Measurements from ENCODE around the gene PIK3R3.
"Not testable (repeated sequence)": the region's sequence is repeated elsewhere in the genome, so short reads cannot be mapped to it uniquely, and the experiment has no call there.

PIK3R3 gene

DNA sequence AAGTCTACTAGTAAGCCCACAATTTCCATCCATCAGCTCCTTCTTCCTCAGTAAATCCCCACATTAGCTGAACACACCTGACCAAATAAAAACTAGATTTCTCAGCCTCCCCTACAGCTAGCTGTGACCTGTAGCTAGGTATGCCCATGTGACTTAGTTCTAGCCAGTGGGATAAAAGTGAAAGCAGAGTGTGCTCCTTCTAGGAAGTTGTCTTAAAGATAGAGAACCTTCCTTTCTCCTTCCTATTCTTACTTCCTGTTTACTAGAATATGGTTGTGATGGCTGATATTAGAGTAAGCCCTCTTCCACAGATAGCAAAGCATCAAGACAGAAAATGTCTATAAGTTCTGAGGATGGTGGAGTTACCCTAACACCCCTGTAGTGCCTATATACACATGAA, 67.0 kb downstream of the PIK3R3 start:
- ATAC-seq (no peak), DNase-seq (no peak)

DNA sequence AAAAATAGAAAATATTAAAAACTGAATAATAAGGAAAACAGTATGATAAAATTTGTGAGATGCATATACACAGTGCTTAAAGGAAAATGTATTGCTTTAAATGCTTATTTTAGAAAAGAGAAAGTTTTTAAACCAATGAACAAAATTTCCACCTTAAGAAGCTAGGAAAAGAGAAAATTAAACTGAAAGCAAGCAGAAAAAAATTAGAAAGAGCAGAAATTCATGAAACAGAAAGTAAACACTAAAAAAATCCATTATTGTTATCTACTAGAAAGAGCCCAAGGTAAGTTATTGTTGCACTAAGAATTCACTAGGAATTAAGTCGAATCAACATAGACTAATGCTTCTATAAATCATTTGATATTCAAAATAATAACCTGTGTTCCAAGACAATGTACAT, 67.7 kb downstream of the PIK3R3 start:
- ATAC-seq = no peak
- no peak for DNase-seq

DNA sequence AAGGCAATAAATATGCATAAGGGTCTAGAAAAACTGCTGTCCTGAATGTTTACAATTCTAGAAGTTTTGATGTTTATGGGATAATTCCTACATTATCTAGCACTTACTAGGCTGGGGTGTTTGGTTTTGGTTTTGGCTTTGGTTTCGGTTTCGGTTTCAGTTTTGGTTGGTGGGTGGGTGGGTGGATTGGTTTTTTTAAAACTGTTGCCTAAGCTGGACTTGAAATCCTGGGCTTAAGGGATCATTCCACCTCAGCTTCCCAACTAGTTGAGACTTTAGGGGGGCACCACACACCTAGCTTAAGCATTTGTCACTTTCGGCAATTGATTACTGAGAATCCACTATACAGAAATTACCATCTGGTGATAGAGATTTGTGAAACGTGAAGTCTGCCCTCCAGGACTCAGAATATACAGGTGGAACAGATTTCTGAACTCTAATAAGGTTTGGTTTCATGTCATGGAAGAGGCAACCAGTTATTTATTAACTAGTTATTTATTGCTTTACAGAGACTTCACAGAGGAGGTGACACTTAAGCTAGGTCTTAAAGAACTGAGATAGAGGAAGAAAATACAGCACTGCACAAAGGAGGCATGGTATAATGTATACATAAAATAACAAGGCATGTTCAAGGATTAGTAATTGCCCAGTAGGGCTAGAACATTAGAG, 69.6 kb downstream of the PIK3R3 start:
- peak; percentile 52 for DNase-seq

DNA sequence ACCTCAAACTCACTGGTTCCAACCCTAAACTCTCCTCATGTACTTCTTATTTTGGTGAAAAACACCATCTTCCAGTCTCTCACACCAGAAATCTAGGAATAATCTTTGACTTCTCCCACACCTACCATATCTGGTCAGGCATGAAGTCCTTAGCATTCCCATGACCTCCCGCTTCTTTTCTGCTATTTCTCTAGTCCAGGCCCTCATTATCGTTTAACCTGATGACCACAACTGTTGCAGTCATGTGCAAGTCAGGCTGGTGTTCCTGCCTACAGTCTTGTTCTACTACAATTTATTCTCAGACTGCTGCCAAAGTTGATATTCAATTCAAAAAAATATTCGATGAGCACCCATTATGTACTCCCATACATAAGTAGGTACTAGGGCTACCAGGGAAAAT, 71.3 kb downstream of the PIK3R3 start:
- no peak for DNase-seq
- no peak for ATAC-seq

More for the DNA sequence above, 69.6 kb downstream of the PIK3R3 start:
- no peak for ATAC-seq

DNA sequence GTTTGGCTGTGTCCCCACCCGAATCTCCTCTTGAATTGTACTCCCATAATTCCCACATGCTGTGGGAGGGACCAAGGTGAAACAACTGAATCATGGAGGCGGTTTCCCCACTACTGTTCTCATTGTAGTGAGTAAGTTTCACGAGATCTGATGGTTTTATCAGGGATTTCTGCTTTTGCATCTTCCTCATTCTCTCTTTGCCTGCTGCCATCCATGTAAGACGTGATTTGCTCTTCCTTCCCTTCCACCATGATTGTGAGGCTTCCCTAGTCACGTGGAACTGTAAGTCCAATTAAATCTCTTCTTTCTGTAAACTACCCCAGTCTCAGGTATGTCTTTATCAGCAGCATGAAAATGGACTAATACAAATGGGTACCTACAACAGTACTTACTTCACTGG, 73.5 kb downstream of the PIK3R3 start:
- no peak for DNase-seq
- no peak for ATAC-seq

DNA sequence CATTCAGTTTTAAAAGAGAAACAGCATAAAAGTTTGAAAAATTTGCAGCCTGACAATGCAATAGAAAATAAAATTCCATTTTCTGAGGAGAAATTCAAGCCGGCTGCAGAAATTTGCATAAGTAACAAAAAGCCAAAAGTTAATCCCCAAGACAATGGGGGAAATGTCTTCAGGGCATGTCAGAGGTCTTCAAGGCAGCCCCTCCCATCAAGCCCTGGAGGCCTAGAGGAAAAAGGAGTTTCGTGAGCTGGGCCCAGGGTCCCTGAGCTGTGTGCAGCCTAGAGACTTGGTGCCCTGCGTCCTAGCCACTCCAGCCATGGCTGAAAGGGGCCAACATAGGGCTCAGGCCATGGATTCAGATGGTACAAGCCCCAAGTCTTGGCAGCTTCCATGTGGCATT, 74.6 kb downstream of the PIK3R3 start:
- ATAC-seq (no peak), DNase-seq (no peak)

DNA sequence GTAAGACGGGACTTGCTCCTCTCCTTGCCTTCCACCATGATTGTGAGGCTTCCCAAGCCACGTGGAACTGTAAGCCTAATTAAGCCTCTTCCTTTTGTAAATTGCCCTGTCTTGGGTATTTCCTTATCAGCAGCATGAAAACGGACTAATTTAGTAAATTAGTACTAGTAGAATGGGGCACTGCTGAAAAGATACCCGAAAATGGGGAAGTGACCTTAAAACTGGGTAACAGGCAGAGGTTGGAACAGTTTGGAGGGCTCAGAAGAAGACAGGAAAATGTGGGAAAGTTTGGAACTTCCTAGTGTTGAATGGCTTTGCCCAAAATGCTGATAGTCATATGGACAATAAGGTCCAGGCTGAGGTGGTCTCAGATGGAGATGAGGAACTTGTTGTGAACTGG, 75.2 kb downstream of the PIK3R3 start:
- not testable (repeated sequence) for ATAC-seq, DNase-seq

DNA sequence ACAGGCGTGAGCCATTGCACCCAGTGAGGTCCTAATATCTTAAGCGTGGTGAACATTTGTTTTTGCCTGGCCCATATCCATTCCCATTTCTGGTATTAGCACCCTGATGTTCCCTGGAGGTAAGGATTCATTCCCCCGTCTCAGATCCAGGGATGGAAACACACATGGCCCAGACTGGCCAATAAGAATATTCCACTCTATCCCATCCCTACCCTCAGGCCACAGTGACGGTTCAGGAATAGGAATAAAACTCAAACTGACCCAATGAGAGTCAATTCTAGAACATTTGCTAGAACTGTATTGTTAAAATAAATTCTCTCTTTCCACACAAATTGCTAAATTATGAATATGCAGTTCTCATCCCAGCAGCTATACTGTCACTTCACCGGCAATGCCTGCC, 76.1 kb downstream of the PIK3R3 start:
- no peak for ATAC-seq
- DNase-seq = no peak

DNA sequence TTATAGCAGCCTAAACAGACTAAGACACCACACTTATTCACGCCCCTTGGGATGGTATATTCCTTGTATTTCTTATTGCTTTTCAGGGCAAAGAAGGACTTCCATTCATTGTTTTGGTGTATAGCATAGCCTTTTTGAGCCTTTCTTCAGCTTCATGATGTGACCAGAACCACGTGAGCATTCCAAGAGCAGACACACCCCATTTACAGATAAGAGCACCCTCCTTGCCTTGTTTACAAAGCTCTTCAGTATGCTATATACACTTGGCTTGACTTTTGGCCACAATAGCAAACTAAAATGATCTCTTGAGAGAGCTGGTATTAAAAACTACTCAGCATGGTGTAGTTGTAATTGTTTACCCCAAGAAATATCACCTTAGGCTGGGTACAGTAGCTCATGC, 78.7 kb downstream of the PIK3R3 start:
- DNase-seq = no peak
- no peak for ATAC-seq

DNA sequence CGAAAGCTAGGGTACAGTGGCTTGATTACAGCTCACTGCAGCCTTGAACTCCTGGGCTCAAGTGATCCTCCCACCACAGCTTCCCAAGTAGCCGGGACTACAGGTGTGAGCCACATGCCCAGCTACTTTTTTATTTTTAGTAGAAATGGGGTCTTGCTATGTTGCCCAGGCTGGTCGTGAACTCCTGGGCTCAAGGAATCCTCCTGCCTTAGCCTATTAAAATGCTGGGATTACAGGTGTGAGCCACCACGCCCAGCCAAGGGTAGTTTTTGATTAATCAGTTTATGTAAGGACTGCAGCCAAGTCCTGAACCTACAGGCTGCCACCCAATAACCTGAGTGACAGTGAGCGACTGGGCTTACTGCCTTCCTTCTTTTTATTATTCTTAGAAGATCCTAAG, 88.3 kb downstream of the PIK3R3 start:
- ATAC-seq = no peak
- no peak for DNase-seq

DNA sequence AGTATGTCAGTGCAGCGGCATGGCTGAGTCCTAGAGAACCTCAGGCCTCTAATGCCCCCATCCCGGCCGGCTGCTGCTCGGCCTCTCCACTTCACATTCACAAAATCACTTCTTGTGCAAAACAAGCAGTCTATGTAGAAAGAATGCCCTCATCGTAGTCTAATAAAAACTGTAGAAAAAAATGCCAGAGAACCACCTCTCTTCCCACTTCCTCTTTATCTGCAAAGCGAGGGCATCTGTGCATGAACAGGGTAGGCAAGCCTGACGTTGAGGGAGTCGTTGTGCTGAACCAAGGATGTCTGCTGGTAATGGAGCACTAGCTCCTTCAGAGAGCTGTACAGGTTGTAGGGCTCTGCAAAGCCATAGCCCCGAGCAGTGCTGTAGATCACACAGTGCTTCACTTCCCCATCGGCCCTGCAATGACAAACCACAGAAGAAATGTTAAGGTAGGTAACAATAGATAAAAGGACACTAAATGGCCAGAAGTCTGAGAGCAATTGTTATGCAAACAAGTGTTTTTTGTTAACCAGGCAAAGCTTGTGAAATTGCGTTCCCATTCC, 88.9 kb downstream of the PIK3R3 start:
- DNase-seq = no peak
- ATAC-seq = peak; percentile 28

DNA sequence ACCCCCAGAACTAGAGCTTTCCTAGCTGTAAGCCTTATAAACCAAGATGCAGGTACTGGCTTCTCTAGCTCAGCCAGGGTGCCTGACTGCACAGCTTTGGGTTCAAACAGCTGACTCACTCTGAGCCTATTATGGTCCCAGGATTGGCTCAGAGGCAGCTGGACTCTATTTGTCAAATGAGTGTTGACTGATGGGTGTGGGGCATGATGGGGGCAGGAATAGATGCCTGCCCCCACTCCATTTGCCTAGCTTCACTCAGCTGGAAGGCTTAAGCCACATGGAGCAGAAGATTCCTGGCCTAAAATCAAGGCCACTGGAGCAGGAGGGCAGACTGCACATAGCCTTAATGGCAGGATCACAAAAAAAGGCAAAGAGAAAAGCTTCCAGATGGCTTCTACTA, 90.5 kb downstream of the PIK3R3 start:
- DNase-seq (no peak), ATAC-seq (no peak)

DNA sequence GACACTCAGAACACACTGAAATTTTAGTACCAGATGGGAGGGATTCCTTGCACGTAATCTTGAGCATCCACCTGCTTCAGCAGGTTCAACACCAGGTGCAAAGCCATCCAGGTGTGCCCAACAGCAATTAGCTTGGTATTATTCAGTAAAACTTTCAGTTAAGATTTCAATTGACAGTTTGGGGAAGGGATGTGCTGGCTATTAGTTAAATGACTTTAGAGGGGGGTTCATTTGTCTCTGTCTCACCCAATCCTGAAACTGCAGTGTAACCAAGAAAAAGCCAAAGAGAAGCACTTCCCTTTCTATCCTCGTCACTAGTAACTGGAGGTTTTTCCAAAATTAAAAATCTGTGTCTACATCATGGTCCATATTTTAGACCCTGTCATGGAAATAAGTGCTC, 90.9 kb downstream of the PIK3R3 start:
- no peak for DNase-seq
- ATAC-seq = no peak

DNA sequence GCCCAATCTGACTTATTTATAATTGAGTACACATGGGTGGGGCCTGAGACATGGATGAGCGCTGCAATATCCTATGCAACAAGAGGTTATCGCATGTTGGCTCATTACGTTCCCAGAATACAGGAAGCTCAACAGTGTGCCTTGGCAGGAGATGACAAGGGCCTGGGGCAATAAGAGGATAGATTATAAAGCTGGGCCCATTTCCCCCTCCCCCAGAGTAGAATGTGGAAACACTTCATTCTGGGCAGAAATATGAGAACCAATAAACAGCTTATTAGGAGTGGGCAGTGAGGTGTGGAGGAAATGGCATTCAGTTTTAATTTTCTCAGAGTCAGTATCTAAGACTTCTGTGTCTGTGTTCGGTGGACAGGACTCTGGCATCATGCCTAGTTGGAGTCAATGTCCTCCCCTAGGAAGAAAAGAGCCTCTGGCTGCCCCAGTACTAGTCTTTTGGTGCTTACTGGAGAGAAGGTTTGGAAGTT, 92.8 kb downstream of the PIK3R3 start:
- ATAC-seq (no peak), DNase-seq (no peak)

DNA sequence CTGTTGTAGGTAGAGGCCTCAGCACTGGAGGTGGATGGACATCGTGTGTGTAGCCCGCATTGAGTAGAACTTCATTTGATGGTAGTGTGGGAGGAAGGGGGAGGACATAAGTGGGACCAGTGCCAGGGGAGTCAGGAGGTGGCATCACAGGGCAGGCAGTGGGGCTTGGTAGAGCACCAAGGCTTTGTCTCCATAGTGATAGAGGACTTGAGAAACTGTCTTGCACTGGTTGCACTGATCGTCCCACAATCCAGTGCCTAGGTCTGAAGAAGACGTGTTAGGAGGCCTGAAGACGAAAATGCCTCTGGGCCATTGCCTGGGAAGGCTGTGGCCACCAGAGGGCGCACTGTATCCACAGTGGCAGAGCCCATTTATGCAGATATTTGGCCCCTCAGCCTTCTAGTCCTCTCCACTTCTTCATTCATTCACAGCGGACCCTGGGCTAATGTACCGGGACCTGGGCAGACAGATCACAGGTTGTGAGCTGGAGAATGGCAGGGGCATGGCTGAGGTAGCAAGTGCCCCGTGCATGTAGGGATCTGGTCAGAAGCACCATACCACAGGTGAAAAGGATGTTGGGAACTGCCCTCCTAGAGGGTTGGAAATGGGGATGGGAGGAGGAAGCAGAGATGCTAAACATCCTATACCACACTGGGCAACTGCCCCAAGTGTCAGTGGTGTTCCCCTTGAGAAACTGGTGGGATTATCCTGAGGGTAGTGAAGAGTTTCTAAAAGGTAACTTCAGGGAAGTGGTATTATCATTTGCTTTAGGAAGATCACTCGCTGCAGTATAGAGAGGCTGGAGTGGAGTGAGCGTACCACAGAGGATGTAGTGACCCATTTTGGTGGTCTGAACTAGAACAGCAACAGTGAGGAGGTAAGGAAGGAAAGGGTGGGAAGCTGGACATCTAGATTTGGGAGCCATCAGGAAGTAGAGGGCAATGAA, 95.3 kb downstream of the PIK3R3 start:
- DNase-seq (peak; percentile 88), ATAC-seq (peak; percentile 60)

DNA sequence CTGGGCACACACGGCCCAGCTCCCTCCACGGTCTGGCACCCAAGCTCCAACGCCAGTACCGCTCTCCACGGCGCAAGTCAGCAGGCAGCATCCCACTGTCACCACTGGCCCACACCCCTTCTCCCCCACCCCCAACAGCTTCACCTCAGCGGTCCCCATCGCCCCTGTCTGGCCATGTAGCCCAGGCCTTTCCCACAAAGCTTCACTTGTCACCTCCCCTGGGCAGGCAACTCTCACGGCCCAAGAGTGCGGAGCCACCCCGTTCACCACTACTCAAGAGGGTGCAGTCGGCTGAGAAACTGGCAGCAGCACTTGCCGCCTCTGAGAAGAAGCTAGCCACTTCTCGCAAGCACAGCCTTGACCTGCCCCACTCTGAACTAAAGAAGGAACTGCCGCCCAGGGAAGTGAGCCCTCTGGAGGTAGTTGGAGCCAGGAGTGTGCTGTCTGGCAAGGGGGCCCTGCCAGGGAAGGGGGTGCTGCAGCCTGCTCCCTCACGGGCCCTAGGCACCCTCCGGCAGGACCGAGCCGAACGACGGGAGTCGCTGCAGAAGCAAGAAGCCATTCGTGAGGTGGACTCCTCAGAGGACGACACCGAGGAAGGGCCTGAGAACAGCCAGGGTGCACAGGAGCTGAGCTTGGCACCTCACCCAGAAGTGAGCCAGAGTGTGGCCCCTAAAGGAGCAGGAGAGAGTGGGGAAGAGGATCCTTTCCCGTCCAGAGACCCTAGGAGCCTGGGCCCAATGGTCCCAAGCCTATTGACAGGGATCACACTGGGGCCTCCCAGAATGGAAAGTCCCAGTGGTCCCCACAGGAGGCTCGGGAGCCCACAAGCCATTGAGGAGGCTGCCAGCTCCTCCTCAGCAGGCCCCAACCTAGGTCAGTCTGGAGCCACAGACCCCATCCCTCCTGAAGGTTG, 97.6 kb downstream of the PIK3R3 start:
- no peak for ATAC-seq
- DNase-seq = no peak

DNA sequence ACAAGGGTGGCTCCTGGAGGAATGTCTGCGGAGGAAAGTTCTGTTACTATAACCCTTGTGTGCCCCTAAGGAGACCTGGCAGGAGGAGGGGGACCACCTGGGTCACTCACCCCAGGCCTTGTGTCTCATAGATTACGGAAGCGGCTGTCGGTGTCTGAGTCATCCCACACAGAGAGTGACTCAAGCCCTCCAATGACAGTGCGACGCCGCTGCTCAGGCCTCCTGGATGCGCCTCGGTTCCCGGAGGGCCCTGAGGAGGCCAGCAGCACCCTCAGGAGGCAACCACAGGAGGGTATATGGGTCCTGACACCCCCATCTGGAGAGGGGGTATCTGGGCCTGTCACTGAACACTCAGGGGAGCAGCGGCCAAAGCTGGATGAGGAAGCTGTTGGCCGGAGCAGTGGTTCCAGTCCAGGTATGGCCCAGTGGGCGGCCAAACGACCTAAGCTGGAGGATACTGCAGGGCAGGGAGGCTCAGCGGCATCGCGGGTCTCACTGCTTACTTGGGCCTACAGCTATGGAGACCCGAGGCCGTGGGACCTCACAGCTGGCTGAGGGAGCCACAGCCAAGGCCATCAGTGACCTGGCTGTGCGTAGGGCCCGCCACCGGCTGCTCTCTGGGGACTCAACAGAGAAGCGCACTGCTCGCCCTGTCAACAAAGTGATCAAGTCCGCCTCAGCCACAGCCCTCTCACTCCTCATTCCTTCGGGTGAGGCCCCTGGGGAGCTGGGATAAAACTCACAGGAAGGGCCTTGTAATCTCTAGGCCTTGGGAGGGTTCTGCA, 101.4 kb downstream of the PIK3R3 start:
- DNase-seq (no peak), ATAC-seq (no peak)

DNA sequence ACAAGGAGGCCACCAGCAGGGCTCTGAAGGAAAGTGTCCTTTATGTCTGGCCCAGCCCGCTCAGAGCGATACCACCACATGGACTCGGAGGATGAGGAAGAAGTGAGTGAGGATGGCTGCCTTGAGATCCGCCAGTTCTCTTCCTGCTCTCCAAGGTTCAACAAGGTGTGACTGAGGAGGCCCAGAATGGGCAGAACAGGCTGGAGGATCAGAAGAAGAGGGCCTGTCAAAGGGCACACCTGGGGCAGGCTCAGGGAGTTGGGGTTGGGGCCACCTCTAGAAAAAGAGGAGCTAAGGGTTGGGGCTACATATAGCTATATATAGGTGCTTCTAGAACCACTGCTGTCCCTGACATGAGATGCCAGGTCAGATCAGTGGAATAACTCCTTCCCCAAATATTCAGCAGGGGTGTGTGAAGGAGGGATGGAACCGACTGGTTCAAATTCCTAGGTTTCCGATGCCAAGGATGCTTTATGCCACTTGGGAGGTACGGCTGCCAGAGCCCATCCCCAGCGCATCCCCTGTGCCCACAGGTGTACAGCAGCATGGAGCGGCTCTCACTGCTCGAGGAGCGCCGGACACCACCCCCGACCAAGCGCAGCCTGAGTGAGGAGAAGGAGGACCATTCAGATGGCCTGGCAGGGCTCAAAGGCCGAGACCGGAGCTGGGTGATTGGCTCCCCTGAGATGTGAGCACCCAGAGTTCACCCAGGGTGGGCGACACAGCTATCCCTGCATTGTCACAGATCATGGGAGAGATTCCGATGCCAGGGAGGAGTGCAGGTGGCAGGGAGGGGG, 102.2 kb downstream of the PIK3R3 start:
- ATAC-seq = no peak
- no peak for DNase-seq

DNA sequence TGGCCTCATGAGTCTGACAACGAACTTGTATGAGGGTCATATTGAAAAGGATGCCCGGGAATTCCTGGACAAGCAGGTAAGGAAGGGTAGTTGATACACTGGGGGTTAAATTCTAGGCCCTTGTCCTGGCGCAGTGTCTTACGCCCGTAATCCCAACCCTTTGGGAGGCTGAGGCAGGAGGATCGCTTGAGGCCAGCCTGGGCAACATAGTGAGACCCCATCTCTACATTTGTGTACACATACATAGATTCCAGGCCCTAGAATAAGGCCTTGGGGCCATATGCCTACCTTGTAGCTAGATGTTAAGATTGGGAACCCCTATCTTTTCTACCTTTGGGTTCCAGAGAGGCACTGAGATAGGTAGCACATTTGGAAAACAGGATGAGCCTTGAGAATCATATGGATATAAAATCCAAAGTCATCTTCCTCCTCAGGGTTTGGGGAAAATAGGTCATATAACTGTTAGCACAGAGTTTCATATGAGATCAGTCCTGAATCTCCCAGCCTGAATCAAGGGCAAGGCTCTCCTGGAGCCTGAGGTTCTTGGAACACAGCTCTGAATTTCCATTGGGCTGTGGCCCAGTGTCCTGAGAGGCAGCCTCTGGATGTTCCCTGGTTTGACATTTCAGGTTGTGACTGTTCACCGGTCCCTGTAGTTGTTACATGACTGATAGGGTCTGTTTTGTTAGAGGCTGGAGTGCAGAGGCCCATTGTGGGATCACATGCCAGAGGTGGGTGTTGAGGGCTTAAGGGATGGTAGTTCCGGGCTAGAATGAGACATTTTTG, 104.4 kb downstream of the PIK3R3 start:
- DNase-seq (no peak), ATAC-seq (no peak)

DNA sequence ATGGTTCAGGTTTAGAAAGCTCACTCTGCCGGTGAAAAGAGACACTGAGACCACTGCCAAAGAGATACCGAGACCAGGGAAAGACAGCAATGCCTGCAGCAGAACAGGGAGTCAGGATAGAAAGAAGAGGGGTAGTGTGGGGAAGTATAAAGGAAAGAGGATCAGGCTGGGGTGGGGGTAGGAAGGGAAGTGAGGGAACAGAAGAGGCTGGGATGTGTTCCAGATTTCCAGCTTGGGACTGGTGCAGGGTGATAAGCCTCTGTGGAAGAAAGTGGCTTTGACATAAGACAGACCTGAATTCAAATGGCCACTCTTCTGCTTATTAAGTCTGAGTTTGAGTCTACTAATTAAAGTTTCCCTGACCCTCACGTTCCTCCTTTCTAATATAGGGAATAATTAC, 105.9 kb downstream of the PIK3R3 start:
- DNase-seq (no peak), ATAC-seq (no peak)
